ENCODE measurements around the gene MERTK.

Gene MERTK

GRCh38 chr2:111982822-111983221, 84.4 kb downstream of the MERTK start:
- no peak for DNase-seq

GRCh38 chr2:111983478-111984212, 85.2 kb downstream of the MERTK start:
- no peak for DNase-seq

GRCh38 chr2:111984213-111984604, 85.8 kb downstream of the MERTK start:
- no peak for DNase-seq

- DNase-seq, result no peak
Observed at GRCh38 chr2:111985514-111985913, 87.1 kb downstream of the MERTK start.

GRCh38 chr2:111986116-111986900, 87.9 kb downstream of the MERTK start:
- no peak for DNase-seq

- DNase-seq, result no peak
Observed at GRCh38 chr2:111990375-111990774, 92.0 kb downstream of the MERTK start.

- DNase-seq, result no peak
Observed at GRCh38 chr2:111990856-111991255, 92.4 kb downstream of the MERTK start.

- DNase-seq, result no peak
Observed at GRCh38 chr2:111994042-111994441, 95.6 kb downstream of the MERTK start.

- no peak for DNase-seq
Observed at GRCh38 chr2:111995148-111995547, 96.7 kb downstream of the MERTK start.

- DNase-seq, result no peak
Observed at GRCh38 chr2:111999809-112000208, 101.4 kb downstream of the MERTK start.

- DNase-seq, result no peak
Observed at GRCh38 chr2:112000399-112001135, 102.2 kb downstream of the MERTK start.

- no peak for DNase-seq
Observed at GRCh38 chr2:112001136-112001715, 102.8 kb downstream of the MERTK start.

GRCh38 chr2:112001942-112002341, 103.5 kb downstream of the MERTK start:
- DNase-seq, result no peak

- DNase-seq, result no peak
Observed at GRCh38 chr2:112003576-112004252, 105.3 kb downstream of the MERTK start.

- DNase-seq, result no peak
Observed at GRCh38 chr2:112004253-112004645, 105.8 kb downstream of the MERTK start.

- no peak for DNase-seq
Observed at GRCh38 chr2:112005406-112006075, 107.1 kb downstream of the MERTK start.

GRCh38 chr2:112006076-112006410, 107.6 kb downstream of the MERTK start:
- DNase-seq, result no peak

- no peak for DNase-seq
Observed at GRCh38 chr2:112007493-112007892, 109.1 kb downstream of the MERTK start.

GRCh38 chr2:112008910-112009485, 110.6 kb downstream of the MERTK start:
- no peak for DNase-seq

- DNase-seq, result no peak
Observed at GRCh38 chr2:112010751-112011150, 112.3 kb downstream of the MERTK start.

GRCh38 chr2:112012556-112012955, 114.1 kb downstream of the MERTK start:
- no peak for DNase-seq

- no peak for DNase-seq
Observed at GRCh38 chr2:112018846-112019245, 120.4 kb downstream of the MERTK start.

Data from DMS153 (cell line).